Activated CD8-positive, alpha-beta memory T cell treated with anti-CD3 and anti-CD28 coated beads for 36 hours (primary cell): Measurements from ENCODE around the gene BOD1. TPM values are rescaled to one million over a fixed set of nuclear protein-coding genes. Genes with fewer than 3 reads are reported as not detected.

Experiments
- CTCF ChIA-PET: fragments of 350-600 bp; sonication (Branson Sonifier 250); formaldehyde crosslinking; loops from one replicate; lab custom pipeline; 2021; ENCODE audit warnings: antibody characterized with exemption; lab: Charles Lee
- POLR2A ChIA-PET: fragments of 350-600 bp; sonication (Branson Sonifier 250); formaldehyde crosslinking; loops from one replicate; lab custom pipeline; 2021; ENCODE audit warnings: antibody characterized with exemption; lab: Charles Lee
- total RNA-seq, 2 experiments: library from RNA; stranded (reverse); gene quantifications; one replicate each; pipeline ENCODE4 v1.2.3, GENCODE V29; 2021

BOD1 gene
- total RNA-seq, 2 experiments from 2014 or later: 25.4 to 26.8 TPM

GRCh38 chr5:173623789-173624188, 7.3 kb upstream of the BOD1 start:
- CTCF ChIA-PET: no interaction called here

GRCh38 chr5:173623296-173623771, 6.9 kb upstream of the BOD1 start:
- POLR2A ChIA-PET: no interaction called here

More at GRCh38 chr5:173623789-173624188, 7.3 kb upstream of the BOD1 start:
- POLR2A ChIA-PET: no interaction called here

GRCh38 chr5:173622183-173623047, 6.0 kb upstream of the BOD1 start:
- POLR2A ChIA-PET: no interaction called here
- CTCF ChIA-PET: no interaction called here

More at GRCh38 chr5:173623296-173623771, 6.9 kb upstream of the BOD1 start:
- CTCF ChIA-PET: no interaction called here

GRCh38 chr5:173620784-173621183, 4.3 kb upstream of the BOD1 start:
- POLR2A ChIA-PET: no interaction called here
- CTCF ChIA-PET: no interaction called here

- ChIA-PET POLR2A (no interaction called here), CTCF (interaction anchor here (1.6 to 1.9 kb wide), 2 partner anchors 354 to 356 kb away, joined by 5 to 7 read pairs; no protein-coding TSS in a partner anchor)
These were observed 2.6 kb upstream of the BOD1 start for GRCh38 chr5:173618927-173619519.

GRCh38 chr5:173615884-173616576, 420 bp downstream of the BOD1 start:
- ChIA-PET CTCF (interaction anchor here (0.6 to 2.4 kb wide), 9 partner anchors 13 to 357 kb away, joined by 3 to 12 read pairs (median 4); partner anchors contain the start of gene CPEB4), POLR2A (interaction anchor here (0.9 to 1.9 kb wide), 4 partner anchors 21 to 357 kb away, joined by 3 to 16 read pairs (median 7); partner anchors contain the start of gene CPEB4)

- CTCF ChIA-PET: interaction anchor here (1.6 to 2.4 kb wide), 2 partner anchors 352 to 359 kb away, joined by 5 to 12 read pairs; no protein-coding TSS in a partner anchor
- POLR2A ChIA-PET: no interaction called here
These were observed 1.9 kb downstream of the BOD1 start for GRCh38 chr5:173614591-173614990.

- ChIA-PET POLR2A (no interaction called here), CTCF (no interaction called here)
These were observed 2.9 kb downstream of the BOD1 start for GRCh38 chr5:173613433-173614159.

- ChIA-PET POLR2A (no interaction called here), CTCF (no interaction called here)
These were observed 3.5 kb downstream of the BOD1 start for GRCh38 chr5:173612948-173613347.

GRCh38 chr5:173611706-173612105, 4.7 kb downstream of the BOD1 start:
- CTCF ChIA-PET: no interaction called here

GRCh38 chr5:173604141-173604540, 12.3 kb downstream of the BOD1 start:
- ChIA-PET POLR2A (no interaction called here), CTCF (no interaction called here)

More at GRCh38 chr5:173611706-173612105, 4.7 kb downstream of the BOD1 start:
- POLR2A ChIA-PET: no interaction called here

GRCh38 chr5:173602423-173602822, 14.0 kb downstream of the BOD1 start:
- ChIA-PET CTCF (interaction anchor here (0.6 to 1.6 kb wide), 2 partner anchors 13 to 393 kb away, joined by 3 to 8 read pairs; no protein-coding TSS in a partner anchor), POLR2A (no interaction called here)

GRCh38 chr5:173598686-173599085, 17.8 kb downstream of the BOD1 start:
- ChIA-PET CTCF (interaction anchor here (0.9 kb wide), 1 partner anchor 8 kb away, joined by 3 read pairs; no protein-coding TSS in a partner anchor), POLR2A (no interaction called here)

- CTCF ChIA-PET: no interaction called here
These were observed 19.1 kb downstream of the BOD1 start for GRCh38 chr5:173597304-173597703.

GRCh38 chr5:173595841-173596240, 20.6 kb downstream of the BOD1 start:
- POLR2A ChIA-PET: no interaction called here

More at GRCh38 chr5:173597304-173597703, 19.1 kb downstream of the BOD1 start:
- POLR2A ChIA-PET: no interaction called here

GRCh38 chr5:173594061-173594460, 22.4 kb downstream of the BOD1 start:
- POLR2A ChIA-PET: interaction anchor here (0.6 kb wide), 1 partner anchor 266 kb away, joined by 3 read pairs; the partner anchor contains the start of gene STC2

More at GRCh38 chr5:173595841-173596240, 20.6 kb downstream of the BOD1 start:
- CTCF ChIA-PET: no interaction called here

GRCh38 chr5:173592050-173592669, 24.3 kb downstream of the BOD1 start:
- CTCF ChIA-PET: interaction anchor here (1.1 to 1.3 kb wide), 3 partner anchors 13 to 381 kb away, joined by 3 to 5 read pairs (median 5); no protein-coding TSS in a partner anchor
- POLR2A ChIA-PET: no interaction called here

More at GRCh38 chr5:173594061-173594460, 22.4 kb downstream of the BOD1 start:
- CTCF ChIA-PET: no interaction called here

- ChIA-PET CTCF (interaction anchor here (1.1 kb wide), 1 partner anchor 382 kb away, joined by 5 read pairs; no protein-coding TSS in a partner anchor), POLR2A (no interaction called here)
These were observed 25.4 kb downstream of the BOD1 start for GRCh38 chr5:173591056-173591514.
